Measurements from ENCODE around the gene KLHL25. TPM values are rescaled to one million over a fixed set of nuclear protein-coding genes. Genes with fewer than 3 reads are reported as not detected.

The KLHL25 gene
- total RNA-seq, 1 donor from 2014 or later = 16.4 TPM

DNA sequence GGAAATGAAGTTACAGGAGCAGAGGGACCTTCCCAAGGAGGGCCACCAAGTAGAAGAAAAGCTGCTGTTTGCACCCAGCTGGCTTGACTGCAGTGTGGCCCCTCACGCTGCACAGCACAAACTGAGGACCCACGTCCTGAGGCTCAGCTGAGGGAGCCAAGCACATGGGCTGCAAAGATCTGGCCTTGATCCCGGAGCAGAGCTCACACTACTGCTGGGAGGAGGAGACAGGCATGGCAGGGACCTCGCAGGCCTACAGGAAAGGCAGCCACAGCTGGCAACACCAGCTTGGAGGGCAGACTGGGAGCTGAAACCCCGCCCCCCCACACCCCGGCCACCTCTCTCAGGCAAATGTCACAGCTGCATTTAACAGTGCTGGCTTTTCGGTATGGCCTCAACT lies 39.7 kb downstream of the KLHL25 start:
- Mint-ChIP-seq H3K4me3 (ENCODE audit: low read depth) (no peak overlapping the region), H3K36me3 (ENCODE audit: insufficient read depth) (peaks cover 11% of the 10 kb centered on the region), H3K27ac (no peak overlapping the region), H3K4me1 (ENCODE audit: low read depth) (no peaks in the 10 kb centered on the region), H3K27me3 (no peaks in the 10 kb centered on the region), H3K9me3 (ENCODE audit: low read depth) (no peaks in the 10 kb centered on the region)
- no peak for DNase-seq (ENCODE audit: low spot score, unreplicated experiment)
- TF ChIP-seq, protein P1, sequence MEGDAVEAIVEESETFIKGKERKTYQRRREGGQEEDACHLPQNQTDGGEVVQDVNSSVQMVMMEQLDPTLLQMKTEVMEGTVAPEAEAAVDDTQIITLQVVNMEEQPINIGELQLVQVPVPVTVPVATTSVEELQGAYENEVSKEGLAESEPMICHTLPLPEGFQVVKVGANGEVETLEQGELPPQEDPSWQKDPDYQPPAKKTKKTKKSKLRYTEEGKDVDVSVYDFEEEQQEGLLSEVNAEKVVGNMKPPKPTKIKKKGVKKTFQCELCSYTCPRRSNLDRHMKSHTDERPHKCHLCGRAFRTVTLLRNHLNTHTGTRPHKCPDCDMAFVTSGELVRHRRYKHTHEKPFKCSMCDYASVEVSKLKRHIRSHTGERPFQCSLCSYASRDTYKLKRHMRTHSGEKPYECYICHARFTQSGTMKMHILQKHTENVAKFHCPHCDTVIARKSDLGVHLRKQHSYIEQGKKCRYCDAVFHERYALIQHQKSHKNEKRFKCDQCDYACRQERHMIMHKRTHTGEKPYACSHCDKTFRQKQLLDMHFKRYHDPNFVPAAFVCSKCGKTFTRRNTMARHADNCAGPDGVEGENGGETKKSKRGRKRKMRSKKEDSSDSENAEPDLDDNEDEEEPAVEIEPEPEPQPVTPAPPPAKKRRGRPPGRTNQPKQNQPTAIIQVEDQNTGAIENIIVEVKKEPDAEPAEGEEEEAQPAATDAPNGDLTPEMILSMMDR (IDR thresholded peaks at IDR 0.05; ENCODE audit: unreplicated experiment) = no peak

GRCh38 chr15:85753791-85754452 lies 40.8 kb downstream of the KLHL25 start:
- no peaks in the 10 kb centered on the region for H3K27me3 Mint-ChIP-seq
- no peaks in the 10 kb centered on the region for H3K9me3 Mint-ChIP-seq (ENCODE audit: low read depth)
- H3K4me3 Mint-ChIP-seq (ENCODE audit: low read depth) = no peak overlapping the region
- DNase-seq (ENCODE audit: low spot score, unreplicated experiment) = no peak
- H3K4me1 Mint-ChIP-seq (ENCODE audit: low read depth) = peaks cover 4% of the 10 kb centered on the region
- peaks cover 12% of the 10 kb centered on the region for H3K36me3 Mint-ChIP-seq (ENCODE audit: insufficient read depth)
- H3K27ac Mint-ChIP-seq = no peak overlapping the region
- TF ChIP-seq, protein P1 (IDR thresholded peaks at IDR 0.05; ENCODE audit: unreplicated experiment) = no peak

- Mint-ChIP-seq H3K4me3 (ENCODE audit: low read depth) (no peak overlapping the region), H3K9me3 (ENCODE audit: low read depth) (no peaks in the 10 kb centered on the region), H3K27ac (no peak overlapping the region), H3K4me1 (ENCODE audit: low read depth) (peaks cover 4% of the 10 kb centered on the region), H3K36me3 (ENCODE audit: insufficient read depth) (peaks cover 11% of the 10 kb centered on the region), H3K27me3 (no peaks in the 10 kb centered on the region)
- TF ChIP-seq, protein P1 (IDR thresholded peaks at IDR 0.05; ENCODE audit: unreplicated experiment) = no peak
- no peak for DNase-seq (ENCODE audit: low spot score, unreplicated experiment)
Measured at GRCh38 chr15:85753261-85753660, 41.5 kb downstream of the KLHL25 start.

- H3K36me3 Mint-ChIP-seq (ENCODE audit: insufficient read depth) = peaks cover 10% of the 10 kb centered on the region
- H3K9me3 Mint-ChIP-seq (ENCODE audit: low read depth) = no peaks in the 10 kb centered on the region
- DNase-seq (ENCODE audit: low spot score, unreplicated experiment) = no peak
- no peaks in the 10 kb centered on the region for H3K27me3 Mint-ChIP-seq
- TF ChIP-seq, protein P1 (IDR thresholded peaks at IDR 0.05; ENCODE audit: unreplicated experiment) = no peak
- H3K4me3 Mint-ChIP-seq (ENCODE audit: low read depth) = no peak overlapping the region
- H3K4me1 Mint-ChIP-seq (ENCODE audit: low read depth) = peaks cover 4% of the 10 kb centered on the region
- peak overlapping the region; percentile 84 for H3K27ac Mint-ChIP-seq
Measured at GRCh38 chr15:85752491-85752961, 42.2 kb downstream of the KLHL25 start.

GRCh38 chr15:85752124-85752475 lies 42.6 kb downstream of the KLHL25 start:
- Mint-ChIP-seq H3K4me1 (ENCODE audit: low read depth) (peaks cover 4% of the 10 kb centered on the region), H3K27ac (peak overlapping the region; percentile 41), H3K36me3 (ENCODE audit: insufficient read depth) (peaks cover 13% of the 10 kb centered on the region), H3K4me3 (ENCODE audit: low read depth) (no peak overlapping the region), H3K27me3 (no peaks in the 10 kb centered on the region), H3K9me3 (ENCODE audit: low read depth) (no peaks in the 10 kb centered on the region)
- TF ChIP-seq, protein P1 (IDR thresholded peaks at IDR 0.05; ENCODE audit: unreplicated experiment) = no peak
- DNase-seq (ENCODE audit: low spot score, unreplicated experiment) = no peak
